ENCODE results near the gene GMCL2. TPM values are rescaled to one million over a fixed set of nuclear protein-coding genes. Genes with fewer than 3 reads are reported as not detected.

The GMCL2 gene
- total and polyA plus RNA-seq, 4 donors, result not detected

DNA sequence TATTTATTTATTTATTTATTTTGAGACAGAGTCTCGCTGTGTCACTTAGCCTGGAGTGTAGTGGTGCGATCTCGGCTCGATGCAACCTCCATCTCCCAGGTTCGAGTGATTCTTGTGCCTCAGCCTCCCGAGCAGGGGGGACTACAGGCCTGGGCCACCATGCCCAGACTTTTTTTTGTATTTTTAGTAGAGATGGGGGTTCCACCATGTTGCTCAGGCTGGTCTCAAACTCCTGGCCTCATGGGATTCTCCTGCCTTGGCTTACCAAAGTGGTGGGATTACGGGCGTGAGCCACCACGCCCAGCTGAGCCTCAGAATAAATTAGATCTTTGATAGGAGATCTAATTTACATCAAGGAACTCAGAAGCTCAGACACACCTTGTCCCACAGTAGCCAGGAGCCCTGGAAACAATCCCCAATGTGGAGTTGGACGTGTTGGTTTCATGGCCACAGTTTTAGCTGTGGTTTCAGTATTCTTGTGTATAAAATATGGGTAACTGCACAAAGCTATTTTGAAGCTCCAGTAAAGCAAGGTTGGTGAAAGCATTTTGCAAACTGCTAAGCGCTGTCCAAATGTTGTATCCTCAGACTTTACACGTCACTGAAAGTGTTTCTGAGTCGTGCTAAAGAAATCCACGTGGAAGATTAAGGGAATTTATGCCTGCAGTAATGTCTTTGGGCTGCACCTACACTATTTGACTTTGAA is 14.2 kb upstream of the GMCL2 start:
- TF ChIP-seq TAF1 (conservative IDR thresholded peaks at IDR 0.05) (no peak), NR2F2 (IDR thresholded peaks at IDR 0.05) (no peak), JUND (IDR thresholded peaks at IDR 0.05) (no peak), RAD21 (IDR thresholded peaks at IDR 0.05) (no peak), REST (IDR thresholded peaks at IDR 0.05) (no peak), FOXA2 (IDR thresholded peaks at IDR 0.05) (no peak), RXRA (IDR thresholded peaks at IDR 0.05) (no peak), YY1 (IDR thresholded peaks at IDR 0.05) (no peak), HNF4G (IDR thresholded peaks at IDR 0.05) (no peak), HNF4A (conservative IDR thresholded peaks at IDR 0.05) (no peak), SP1 (IDR thresholded peaks at IDR 0.05) (no peak), MAX (IDR thresholded peaks at IDR 0.05) (no peak), CTCF (IDR thresholded peaks at IDR 0.05; ENCODE audit: low read depth, low read length, missing input control) (no peak), ATF3 (IDR thresholded peaks at IDR 0.05) (no peak), FOXA1 (IDR thresholded peaks at IDR 0.05) (no peak), GABPA (IDR thresholded peaks at IDR 0.05 in 1 of 2, conservative IDR thresholded peaks at IDR 0.05 in 1 of 2) (no peak), EGR1 (IDR thresholded peaks at IDR 0.05; ENCODE audit: low read depth in 2 of 2) (no peak)
- TF ChIP-seq, protein P1, sequence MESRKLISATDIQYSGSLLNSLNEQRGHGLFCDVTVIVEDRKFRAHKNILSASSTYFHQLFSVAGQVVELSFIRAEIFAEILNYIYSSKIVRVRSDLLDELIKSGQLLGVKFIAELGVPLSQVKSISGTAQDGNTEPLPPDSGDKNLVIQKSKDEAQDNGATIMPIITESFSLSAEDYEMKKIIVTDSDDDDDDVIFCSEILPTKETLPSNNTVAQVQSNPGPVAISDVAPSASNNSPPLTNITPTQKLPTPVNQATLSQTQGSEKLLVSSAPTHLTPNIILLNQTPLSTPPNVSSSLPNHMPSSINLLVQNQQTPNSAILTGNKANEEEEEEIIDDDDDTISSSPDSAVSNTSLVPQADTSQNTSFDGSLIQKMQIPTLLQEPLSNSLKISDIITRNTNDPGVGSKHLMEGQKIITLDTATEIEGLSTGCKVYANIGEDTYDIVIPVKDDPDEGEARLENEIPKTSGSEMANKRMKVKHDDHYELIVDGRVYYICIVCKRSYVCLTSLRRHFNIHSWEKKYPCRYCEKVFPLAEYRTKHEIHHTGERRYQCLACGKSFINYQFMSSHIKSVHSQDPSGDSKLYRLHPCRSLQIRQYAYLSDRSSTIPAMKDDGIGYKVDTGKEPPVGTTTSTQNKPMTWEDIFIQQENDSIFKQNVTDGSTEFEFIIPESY (IDR thresholded peaks at IDR 0.05), result no peak
- Histone ChIP-seq H3K36me3 (ENCODE audit: control insufficient read depth in 4 of 4, insufficient read depth in 3 of 4, low read depth in 1 of 4, low read length in 3 of 4) (peaks cover 0 to 2% (median under 1%) of the 10 kb centered on the region in 4 donors), H3K4me3 (ENCODE audit: low read depth in 1 of 3, low read length in 3 of 3) (no peak overlapping the region), H3K27ac (ENCODE audit: low read depth in 1 of 2, low read length in 2 of 2) (no peak overlapping the region), H3K9me3 (ENCODE audit: control insufficient read depth in 4 of 4, low read length in 3 of 4) (no peaks in the 10 kb centered on the region), H3K9ac (ENCODE audit: low read depth in 1 of 2, low read length in 2 of 2) (no peak overlapping the region), H3K4me1 (ENCODE audit: control insufficient read depth in 4 of 4, insufficient read depth in 4 of 4, low read length in 3 of 4) (peaks cover 2 to 18% (median 14%) of the 10 kb centered on the region in 4 donors), H3K27me3 (ENCODE audit: control insufficient read depth in 4 of 4, insufficient read depth in 4 of 4, low read length in 3 of 4) (no peaks in the 10 kb centered on the region)
- no peak for DNase-seq (ENCODE audit: low spot score)
- WGBS, result 88% methylated on average over 14 of the region's 14 CpGs

Data from liver (tissue), 9 donors.